ENCODE measurements around the gene TRPC1.

DNA sequence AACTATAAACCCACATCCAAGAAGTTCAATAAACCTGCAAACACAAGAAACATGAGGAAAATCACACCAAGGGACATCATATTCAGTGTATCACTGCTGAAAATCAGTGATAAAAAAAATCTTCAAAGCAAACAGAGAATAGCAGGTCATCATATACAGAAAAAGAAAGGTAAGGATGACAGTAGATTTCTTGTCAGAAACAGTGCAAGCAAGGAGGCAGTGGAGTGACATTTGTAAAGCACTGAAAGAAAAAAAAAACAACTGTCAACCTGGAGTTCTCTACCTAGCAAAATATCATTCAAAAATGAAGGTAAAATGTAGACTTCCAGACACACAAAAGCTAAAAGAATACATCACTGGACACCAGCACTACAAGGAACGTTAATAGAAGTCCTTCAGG lies 71.5 kb downstream of the TRPC1 start:
- TF ChIP-seq, protein P1, sequence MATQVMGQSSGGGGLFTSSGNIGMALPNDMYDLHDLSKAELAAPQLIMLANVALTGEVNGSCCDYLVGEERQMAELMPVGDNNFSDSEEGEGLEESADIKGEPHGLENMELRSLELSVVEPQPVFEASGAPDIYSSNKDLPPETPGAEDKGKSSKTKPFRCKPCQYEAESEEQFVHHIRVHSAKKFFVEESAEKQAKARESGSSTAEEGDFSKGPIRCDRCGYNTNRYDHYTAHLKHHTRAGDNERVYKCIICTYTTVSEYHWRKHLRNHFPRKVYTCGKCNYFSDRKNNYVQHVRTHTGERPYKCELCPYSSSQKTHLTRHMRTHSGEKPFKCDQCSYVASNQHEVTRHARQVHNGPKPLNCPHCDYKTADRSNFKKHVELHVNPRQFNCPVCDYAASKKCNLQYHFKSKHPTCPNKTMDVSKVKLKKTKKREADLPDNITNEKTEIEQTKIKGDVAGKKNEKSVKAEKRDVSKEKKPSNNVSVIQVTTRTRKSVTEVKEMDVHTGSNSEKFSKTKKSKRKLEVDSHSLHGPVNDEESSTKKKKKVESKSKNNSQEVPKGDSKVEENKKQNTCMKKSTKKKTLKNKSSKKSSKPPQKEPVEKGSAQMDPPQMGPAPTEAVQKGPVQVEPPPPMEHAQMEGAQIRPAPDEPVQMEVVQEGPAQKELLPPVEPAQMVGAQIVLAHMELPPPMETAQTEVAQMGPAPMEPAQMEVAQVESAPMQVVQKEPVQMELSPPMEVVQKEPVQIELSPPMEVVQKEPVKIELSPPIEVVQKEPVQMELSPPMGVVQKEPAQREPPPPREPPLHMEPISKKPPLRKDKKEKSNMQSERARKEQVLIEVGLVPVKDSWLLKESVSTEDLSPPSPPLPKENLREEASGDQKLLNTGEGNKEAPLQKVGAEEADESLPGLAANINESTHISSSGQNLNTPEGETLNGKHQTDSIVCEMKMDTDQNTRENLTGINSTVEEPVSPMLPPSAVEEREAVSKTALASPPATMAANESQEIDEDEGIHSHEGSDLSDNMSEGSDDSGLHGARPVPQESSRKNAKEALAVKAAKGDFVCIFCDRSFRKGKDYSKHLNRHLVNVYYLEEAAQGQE (IDR thresholded peaks at IDR 0.05; ENCODE audit: insufficient read depth in 1 of 2, low read depth in 2 of 2, low read length in 2 of 2), result no peak
- no peak for TF ChIP-seq POLR2AphosphoS5 (IDR thresholded peaks at IDR 0.05; ENCODE audit: low read depth, low read length)
- no peak for TF ChIP-seq TAF1 (IDR thresholded peaks at IDR 0.05; ENCODE audit: borderline replicate concordance, insufficient read depth, low read length)

All from PFSK-1 (cell line).